HG03442 (cell line): ENCODE results near the gene AVEN.
A peak's percentile ranks its signal among the peaks of the same experiment; 100 is the strongest.
"Not testable (repeated sequence)": the region's sequence is repeated elsewhere in the genome, so short reads cannot be mapped to it uniquely, and the experiment has no call there.

Source experiments
- ATAC-seq: cut with Tn5 transposase; IDR thresholded peaks from one replicate; pipeline ENCODE4 v1.9.1; 2021; ENCODE audit warnings: mild to moderate bottlenecking, moderate library complexity; ENCODE audit not compliant: unreplicated experiment

AVEN gene, protein sequence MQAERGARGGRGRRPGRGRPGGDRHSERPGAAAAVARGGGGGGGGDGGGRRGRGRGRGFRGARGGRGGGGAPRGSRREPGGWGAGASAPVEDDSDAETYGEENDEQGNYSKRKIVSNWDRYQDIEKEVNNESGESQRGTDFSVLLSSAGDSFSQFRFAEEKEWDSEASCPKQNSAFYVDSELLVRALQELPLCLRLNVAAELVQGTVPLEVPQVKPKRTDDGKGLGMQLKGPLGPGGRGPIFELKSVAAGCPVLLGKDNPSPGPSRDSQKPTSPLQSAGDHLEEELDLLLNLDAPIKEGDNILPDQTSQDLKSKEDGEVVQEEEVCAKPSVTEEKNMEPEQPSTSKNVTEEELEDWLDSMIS

DNA sequence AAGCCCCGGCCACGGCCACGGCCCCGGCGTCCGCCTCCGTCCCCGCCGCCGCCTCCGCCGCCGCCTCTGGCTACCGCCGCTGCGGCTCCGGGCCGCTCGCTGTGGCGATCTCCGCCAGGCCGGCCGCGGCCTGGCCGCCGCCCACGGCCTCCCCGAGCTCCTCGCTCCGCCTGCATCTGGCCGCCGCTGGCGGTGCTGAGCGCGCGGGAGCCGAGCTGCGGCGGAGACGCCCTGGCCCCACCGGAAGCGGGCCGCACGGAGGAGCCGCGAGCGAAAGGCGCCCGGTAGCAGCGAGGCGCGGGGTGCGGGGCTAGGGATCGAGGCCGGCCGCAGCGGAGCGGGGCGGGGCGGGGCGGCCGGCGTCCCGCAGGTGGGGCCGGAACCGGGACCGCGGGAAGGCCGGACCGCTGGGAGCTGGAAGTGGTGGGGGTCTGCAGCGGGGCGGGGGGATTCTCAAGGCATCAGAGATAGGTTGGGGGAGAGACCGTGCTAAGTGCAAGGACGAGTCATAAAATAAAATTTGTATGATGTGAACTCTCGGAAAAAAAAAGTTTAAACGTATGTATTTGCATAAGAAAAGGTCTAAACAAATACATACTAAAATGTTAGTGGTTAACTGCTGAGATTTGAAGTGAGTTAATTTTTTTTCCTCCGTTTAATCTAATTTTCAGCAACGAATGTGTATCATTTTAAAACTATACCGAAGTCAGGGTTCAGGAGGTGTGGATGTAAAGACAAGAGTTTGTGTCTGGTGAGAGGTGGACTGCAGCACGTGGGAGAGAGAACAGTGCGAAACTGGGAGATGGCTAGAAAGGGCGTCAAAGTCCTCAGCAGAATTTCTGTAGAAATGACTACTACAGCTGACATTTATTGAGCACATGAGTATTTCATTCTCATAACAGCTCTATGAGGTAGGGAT lies at the start of gene AVEN:
Gene AVEN, minus strand, starts transcription at position 334 of the 919 bp plus-strand sequence. Its CDS starts 158 bp downstream, at position 176.
- peak; percentile 43 for ATAC-seq

DNA sequence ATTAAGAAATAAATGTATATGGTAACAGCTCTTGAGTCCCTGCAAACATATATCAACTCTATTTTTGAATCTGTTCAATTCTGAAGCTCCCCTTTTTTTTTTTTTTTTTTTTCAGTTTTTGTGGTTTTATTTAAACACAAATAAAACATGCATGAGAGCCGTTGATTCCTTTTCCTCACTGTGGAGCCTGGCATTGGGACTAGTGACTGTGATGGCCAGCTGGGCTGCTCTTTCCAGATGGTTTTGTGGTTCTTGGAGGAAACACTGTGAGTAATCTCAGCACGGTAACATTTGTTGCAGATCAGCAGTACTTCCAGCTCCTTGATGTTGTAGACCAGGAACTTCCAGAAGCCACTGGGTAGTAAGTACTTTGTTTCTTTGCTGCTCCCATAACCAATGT lies 46.7 kb upstream of the AVEN start:
- no peak for ATAC-seq

DNA sequence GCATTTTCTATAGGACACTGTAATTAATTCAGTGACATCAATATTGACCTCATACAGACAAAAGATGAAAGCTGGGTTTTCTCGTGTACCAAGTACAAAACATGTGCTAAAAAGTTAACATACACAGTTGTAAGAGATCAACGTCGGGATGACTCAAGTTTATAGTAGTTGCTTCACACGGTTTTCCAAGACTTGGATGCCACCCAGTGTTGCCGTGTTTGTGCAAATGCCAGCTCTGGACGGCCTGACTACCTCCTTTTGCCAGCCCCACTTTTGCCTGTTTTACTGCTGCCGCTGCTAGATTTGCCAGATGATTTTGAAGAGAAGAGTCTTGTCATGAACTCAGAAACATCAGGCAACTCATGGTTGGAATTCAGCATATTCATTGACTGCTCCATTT lies 45.1 kb upstream of the AVEN start:
- ATAC-seq = no peak

DNA sequence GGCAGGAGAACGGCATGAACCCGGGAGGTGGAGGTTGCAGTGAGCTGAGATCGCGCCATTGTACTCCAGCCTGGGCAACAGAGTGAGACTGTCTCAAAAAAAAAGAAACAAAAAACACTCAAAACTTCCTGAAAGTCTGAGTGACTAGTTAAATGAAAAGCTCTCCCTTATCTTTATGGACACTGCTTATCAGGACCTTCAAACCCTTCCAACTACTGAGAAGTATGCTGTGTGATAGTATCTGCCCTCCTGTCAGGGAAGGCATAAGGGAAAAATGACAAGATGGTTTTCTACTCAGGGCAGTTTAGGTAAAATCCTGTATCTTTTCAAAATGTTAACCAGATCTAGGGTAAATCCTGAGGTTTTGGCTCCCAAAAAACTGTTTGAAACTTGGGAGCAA lies 40.9 kb upstream of the AVEN start:
- no peak for ATAC-seq

DNA sequence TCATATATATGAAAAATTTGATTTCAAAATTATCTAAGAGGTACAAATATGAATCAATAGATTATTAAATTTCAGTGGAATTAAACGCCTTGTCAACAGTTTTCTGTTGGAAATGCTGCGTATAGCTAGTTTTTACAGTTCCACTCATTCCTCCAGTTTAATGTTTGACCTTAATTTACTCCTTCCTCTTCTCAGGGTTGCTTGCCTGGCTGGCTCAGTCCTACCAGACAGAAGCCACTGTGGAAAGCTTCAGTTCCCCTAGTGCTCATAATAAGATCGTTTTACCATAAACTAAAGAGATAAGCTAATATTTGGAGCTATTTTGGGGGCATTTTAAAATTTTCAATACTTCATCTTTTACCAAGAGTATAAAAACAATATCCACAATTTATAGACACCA lies 39.9 kb upstream of the AVEN start:
- no peak for ATAC-seq

DNA sequence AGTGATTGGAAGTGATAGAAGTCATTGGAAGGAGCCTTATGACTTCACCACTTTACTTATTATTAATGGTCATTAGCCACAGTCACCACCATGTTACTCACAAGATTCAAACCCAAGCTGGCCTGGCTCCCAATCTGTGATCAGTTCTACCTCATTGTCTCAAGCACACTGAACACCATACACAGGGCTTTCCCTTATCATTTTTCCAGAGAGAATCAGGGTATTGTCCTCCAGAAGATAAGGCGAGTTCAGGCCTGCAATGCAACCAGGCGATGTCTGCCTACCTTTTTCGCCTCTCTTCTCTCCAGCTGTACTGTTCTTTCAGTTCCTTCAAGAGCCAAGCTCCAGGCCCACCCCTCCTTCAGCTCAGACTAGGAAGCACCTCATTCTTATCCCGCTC lies 37.8 kb upstream of the AVEN start:
- no peak for ATAC-seq

DNA sequence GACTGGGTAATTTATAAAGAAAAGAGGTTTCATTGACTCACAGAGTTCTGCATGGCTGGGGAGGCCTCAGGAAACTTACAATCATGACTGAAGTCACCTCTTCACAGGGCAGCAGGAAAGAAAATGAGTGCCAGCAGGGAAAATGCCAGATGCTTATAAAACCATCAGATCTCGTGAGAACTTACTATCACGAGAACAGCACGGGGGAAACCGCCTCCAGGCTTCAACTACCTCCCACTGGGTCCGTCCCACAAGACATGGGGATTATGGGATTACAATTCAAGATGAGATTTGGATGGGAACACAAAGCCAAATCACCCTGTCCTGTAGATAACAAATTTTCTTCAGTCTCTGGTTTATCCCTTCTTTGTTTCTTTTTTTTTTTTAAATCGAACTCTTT lies 31.0 kb upstream of the AVEN start:
- no peak for ATAC-seq

DNA sequence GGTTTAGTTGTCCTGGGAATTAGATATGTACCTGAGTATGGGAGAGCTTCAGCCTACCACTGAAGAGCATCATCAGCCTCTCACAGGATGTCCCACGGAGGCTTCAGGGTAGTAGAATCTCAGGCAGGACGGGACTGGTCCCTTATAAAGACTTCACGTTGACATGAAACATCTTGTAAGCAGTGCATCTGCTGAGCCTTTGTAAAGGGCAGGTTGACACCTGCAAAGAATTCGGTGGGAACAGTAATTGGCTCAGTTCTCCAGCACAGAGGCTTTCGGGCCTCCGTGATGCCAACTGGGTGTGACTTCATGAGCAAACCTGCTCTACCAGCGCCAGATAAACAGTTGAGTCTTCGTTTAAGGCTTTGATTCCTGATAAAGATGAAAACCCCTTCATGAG lies 26.9 kb upstream of the AVEN start:
- no peak for ATAC-seq

DNA sequence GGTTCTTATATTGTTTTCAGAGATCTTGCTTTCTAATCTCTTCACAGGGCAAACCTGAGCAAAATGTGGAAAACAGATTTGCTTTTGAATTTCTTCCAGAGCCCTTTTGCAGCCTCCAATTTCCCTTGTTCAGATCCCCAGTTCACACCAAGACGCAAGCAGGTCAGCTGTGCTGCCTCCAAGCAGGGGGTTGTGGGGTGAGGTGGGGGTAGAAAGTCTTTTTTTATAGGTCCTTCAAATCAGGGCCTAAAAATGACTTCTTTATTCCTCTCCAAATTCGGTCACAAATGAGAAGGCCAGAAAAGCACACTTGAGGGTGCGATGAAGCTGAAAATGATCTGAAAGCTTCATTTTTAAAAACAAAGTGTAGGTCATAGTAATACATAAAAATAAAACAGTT lies 26.3 kb upstream of the AVEN start:
- ATAC-seq = no peak

DNA sequence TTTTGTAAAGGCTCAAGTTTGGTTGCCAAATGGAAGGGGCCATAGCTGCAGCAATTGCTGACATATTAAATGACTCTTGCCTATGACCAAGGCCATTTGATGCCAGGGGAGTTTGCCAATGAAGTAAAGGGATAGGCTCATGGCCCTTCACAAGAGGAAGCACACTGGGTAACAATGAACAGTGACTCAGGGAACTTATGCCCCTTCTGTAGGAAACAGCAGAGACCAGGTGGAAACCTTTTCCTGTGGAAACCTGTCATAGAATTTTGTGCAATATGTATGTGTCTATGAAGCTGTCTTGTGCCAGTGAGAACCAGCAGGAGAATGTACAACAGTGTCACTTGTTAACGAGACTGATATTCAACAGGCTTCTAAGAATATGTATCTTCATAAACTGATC lies 25.4 kb upstream of the AVEN start:
- no peak for ATAC-seq

DNA sequence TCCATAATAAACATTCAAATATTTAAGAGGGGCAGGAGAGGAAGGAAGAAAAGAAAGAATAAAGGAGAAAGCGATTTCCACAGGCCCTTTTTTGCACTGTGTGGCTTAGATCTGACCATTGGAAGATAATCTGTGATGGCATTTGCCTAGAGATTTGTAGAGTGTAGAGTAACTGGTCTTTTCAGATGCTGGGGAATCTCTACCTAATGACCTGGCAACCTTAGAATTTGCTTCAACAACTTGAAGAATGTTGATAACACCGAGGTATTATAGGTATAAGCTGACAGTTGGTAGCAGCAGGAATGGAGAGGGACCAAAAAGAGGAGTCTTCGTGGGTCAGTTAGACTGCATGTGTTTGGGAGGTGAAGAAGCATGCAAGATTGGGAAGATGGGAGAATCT lies 20.9 kb upstream of the AVEN start:
- no peak for ATAC-seq

DNA sequence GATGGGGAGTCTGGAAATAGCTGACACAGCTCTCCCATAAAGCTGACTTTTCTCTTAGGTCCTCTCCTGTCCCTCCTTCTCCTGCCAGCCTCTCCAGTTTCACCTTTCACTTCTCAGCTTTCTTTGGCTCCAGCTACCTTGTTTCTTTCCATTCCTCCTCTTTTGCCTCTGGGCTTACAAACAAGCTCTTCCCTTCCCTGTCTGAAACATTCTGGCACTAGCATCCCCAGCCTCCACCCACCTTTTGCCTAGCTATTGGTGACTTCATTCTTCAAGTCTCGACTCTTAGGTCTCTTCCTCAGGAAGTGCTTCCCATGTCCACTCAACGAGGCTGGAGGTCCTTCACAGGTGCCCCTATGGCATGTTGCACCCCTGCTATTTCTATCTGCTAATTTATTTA lies 20.5 kb upstream of the AVEN start:
- no peak for ATAC-seq

DNA sequence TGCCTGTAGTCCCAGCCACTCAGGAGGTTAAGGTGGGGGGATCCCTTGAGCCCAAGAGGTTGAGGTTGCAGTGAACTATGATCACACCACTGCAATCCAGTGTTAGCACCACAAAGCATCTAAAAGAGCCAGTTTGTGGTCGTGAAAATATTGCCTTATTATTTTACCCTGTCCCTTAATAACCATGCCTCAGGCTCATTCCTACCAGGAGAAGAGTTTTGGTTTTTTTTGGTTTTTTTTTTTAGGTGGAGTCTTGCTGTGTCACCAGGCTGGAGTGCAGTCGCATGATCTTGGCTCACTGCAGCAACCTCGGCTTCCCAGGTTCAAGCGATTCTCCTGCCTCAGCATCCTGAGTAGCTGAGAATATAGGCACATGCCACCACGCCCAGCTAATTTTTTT lies 17.9 kb upstream of the AVEN start:
- no peak for ATAC-seq

DNA sequence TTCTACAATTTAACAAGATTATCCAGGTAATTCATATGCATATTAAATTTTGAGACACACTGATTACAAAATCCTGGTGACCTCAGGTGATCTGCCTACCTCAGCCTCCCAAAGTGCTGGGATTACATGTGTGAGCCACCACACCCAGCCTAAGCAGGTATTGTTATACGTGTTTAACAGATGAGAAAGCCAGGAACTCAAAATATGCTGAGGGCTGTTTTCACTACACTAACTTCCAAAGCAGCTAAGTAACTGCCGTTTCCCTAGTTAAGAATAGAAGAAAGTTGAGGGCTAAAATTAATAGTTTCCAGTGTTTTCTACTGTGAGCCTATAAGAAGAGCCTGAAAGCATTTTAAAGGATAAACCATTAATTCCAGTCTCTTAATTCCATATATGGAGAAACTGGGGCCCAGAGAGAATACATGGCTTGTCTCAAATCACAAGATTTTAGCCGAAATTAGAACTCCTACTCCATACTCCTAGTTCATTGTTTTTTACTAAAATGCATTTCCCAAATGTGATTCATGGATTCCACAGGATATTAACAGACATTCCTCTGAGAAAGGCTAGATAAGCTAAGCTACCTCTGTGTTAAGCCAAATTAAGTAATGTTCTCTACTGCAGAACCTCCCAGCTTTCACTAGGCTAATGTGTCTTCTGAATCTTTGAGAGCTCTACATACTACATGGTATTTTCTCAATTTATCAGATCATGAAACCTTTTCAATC lies 17.0 kb upstream of the AVEN start:
- no peak for ATAC-seq

DNA sequence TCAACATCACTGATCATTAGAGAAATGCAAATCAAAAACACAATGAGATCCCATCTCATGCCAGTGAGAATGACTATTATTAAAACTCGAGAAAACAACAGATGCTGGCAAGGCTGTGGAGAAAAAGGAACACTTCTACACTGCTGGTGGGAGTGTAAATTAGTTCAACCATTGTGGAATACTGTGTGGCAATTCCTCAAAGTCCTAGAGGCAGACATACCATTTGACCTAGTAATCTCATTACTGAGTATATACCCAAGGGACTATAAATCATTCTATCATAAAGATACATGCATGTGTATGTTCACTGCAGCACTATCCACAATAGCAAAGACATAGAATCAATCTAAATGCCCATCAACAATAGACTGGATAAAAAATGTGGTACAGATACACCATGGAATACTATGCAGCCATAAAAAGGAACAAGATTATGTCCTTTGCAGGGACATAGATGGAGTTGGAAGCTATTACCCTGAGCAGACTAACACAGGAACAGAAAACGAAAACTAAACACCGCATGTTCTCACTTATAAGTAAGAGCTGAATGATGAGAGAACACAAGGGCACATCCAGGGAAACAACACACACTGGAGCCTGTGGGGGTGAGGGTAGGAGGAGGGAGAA lies 15.2 kb upstream of the AVEN start:
- ATAC-seq = no peak

DNA sequence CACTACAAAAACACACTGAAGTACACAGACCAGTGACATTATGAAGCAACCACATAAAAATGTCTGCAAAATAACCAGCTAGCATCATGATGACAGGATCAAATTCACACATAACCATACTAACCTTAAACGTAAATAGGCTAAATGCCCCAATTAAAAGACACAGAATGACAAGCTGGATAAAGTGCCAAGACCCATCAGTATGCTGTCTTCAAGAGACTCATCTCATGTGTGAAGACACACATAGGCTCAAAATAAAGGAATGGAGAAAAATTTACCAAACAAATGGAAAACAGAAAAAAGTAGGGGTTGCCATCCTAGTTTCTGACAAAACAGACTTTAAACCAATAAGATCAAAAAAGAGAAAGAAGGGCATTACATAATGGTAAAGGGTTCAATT lies 11.4 kb upstream of the AVEN start:
- ATAC-seq = not testable (repeated sequence)

DNA sequence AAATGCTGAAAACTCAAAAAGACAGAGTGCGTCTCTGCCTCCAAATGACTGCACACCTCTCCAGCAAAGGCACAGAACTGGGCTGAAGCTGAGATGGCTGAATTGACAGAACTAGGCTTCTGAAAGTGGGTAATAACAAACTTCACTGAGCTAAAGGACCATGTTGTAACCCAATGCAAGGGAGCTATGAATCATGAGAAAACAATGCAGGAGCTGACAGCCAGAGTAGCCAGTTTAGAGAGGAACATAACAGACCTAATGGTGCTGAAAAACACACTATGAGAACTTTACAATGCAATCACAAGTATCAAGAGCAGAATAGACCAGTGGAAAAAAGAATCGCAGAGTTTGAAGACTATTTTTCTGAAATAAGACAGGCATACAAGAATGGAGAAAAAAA lies 10.1 kb upstream of the AVEN start:
- no peak for ATAC-seq

DNA sequence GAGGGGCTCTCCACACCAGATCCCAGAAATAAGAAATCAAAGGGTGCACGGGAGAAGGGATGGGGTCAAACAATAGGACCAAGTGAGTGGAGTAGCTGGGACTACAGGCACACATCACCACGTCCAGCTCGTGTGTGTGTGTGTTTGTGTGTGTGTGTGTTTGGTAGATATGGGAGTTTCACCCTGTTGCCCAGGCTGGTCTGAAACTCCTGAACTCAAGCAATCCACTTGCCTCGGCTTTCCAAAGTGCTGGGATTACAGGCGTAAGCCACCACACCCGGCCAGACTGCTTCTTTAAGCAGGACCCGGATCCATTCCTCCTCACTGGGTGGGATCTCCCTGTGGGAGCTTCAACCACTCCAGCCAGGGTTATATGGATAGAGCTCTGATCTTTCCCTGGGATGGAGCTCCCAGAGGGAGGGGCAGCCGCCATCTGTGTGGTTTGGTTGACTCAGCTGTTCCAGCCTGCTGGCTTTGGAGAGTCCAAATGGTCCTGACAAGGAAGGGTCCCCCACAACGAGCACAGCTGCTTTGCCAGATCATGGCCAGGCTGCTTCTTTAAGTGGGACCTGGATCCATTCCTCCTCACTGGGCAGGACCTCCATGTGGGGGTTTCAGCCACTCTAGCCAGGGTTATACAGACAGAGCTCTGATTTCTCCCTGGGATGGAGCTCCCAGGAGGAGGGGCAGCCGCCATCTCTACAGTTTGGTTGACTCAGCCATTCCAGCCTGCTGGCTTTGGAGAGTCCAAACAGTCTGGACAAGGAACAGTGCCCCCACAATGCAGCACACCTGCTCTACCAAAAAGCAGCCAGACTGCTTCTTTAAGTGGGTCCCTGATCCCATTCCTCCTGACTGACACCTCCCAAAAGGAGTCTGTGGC lies 9.1 kb upstream of the AVEN start:
- ATAC-seq = no peak

DNA sequence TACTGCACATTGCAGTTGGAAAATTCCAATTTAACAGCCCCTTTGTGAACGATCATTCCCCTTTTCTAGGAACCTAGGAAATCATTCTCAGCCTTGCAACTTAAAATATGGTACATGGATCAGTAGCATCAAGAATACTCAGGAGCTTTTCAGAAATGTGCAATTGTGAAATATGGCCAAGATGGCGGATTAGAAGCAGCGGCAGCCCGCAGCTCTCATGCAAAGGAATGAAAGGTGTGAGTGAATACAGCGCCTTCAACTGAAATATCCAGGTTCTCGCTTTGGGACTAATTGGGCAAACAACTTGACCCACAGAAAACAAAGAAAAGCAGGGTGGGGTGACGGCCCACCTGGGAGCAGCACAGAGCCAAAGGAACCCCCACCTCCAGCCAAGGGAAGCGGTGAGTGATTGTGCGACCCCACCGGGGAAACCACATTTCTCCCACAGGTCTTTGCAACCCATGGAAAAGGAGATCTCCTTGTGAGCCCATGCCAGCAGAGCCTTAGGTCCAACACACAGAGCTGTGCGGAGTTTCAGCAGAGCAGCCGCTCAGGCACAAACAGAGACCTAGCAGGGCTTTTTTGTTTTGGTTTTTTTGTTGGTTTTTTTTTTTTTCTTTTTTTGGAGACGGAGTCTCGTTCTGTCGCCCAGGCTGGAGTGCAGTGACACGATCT lies 7.6 kb upstream of the AVEN start:
- ATAC-seq = no peak

DNA sequence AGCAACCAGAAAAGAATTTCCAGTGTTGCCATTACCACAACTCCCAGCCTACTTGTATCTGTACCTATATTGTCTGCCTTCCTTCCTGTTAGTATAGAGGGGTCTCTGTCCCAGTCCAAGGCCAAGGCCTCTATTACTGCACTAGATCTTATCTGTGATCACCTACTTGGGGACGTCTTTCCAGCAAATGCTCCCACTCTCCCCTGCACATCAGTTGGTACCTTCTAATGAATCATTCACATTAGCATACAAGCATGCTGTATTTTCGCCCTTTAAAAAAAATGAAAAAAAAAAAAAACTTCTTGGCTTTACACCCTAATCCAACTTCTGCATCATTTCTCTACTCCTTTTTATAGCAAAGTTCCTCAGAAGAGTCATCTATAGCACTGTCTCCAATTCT lies 4.8 kb upstream of the AVEN start:
- ATAC-seq = no peak
